T follicular helper cell (primary cell): ENCODE measurements around the gene ABCA13.

ENCODE experiments used
- DNase-seq: peaks from one replicate; pipeline ENCODE4 v3.0.0-alpha.2; 2020; ENCODE audit warnings: low read depth

ABCA13 gene

DNA sequence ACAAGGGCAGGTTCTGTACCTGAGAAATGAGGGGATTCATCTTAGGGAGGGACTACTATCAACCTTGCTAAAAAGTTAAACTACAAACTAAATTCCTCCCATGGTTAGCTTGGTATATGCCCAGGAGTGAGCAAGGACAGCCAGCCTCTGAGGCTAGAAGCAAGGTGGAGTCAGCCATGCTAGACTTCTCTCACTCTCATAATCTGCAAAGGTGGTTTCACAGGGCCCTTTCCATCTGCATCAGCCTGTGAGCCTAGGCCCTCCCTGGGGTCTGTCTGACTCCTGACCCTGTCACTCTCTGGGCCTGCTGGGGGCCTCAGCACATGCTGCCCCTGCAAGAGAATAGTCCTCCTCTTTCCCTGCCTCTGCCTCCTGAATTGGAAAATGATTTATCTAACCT is 66.1 kb downstream of the ABCA13 start:
- DNase-seq: no peak

DNA sequence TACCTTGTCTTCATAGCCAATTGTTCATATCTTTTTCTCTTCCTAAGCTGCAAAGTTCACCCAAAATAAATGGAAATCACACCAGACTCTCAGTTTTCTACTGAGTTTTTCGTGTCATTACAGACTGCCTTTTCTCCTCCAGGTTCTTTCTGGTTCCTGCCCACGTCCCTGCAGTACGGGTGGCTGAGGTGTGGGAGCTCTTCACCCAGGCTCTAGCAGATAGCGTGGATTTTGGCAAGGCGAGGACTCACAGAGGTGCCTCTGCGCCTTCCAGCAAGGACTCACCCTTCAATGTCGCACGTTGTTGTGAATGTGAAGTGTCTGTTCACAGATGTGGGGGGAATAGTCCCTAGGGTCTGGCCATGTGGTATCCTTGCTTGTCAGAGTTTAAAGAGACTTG is 71.6 kb downstream of the ABCA13 start:
- no peak for DNase-seq

- no peak for DNase-seq
Measured at GRCh38 chr7:48244864-48245271, 73.6 kb downstream of the ABCA13 start.

DNA sequence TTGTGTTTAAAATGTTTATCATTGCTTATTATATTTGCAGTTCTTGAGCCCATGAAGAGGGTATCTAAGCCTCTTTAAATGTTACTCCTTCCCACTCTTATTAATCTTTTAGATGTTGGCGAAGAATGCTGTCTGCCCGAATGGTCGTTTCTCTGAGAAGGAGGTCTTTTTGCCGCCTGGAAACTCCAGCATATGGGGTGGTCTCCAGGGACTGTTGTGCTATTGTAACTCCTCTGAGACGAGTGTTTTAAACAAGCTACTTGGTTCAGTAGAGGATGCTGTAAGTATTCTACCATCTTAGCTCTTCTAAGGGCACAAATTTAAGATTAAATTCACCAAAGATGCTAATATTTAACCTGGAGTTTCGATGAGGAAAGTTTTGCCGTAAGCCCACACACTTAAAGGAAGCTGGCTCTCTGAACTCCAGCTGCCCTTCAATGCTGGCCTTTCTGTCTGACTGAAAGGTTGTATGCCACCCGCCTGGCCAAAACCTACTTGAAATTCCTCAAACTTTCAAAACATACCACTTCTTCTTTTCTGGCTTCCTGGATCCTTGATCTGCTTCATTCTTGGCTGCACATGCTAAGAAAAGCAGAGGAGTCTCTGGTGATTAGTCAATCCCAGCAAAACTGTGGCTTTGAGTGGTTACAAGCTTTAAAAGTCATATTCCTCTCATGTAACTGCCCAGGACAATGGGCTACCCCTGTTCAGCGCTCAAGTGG is 74.7 kb downstream of the ABCA13 start:
- no peak for DNase-seq

DNA sequence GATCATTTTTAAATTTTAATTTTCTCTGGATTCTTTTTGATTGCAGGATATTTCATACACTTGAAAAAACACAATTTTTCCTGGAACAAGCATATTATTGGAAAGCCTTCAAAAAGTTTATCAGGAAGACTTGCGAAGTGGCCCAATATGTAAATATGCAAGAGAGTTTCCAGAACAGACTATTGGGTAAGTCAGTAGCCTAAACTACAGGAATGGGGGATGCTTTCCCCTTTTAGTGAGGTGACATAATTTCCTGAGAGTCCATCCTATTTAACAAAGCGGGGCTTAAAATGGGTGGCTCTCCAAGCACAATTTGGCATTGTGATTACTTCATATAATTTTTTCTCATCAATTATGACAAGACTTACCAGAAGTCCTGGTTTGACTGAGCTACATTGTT is 77.9 kb downstream of the ABCA13 start:
- no peak for DNase-seq

- no peak for DNase-seq
Measured at GRCh38 chr7:48250441-48250951, 79.2 kb downstream of the ABCA13 start.

DNA sequence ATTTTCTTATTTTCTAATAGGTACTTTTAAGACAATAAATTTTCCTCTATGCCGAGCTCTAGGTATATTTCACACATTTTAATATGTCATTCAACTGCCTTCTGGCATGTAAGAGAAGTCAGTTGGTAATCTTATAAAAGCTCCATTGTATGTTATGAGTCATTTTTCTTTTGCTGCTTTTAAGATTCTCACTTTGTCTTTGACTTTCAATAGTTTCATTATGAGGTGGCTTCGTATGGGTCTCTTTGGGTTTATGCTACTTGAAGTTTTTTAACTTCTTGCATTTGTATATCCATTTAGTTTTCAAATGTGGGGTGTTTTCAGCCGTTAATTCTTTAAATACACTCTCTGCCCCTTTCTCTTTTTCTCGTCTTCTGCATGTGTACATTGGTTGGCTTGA is 80.5 kb downstream of the ABCA13 start:
- no peak for DNase-seq

DNA sequence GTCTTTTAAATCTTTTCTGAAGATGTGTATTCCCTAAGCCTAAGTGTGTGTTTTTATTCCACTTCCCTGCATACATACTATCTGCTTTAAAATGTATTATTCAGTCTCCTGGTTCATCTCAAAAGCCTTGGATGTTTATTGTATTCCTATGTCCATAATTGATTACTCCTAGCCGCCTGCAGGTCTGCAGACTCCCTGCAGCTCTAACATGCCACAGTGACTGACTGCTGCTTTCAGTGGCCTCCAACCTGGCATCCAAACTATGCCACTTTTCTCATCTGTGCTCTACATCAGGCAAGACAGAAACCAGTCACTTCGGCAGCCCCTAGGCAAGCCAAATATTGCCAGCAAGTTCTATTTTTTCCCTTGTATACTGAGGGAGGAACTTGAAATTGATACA is 81.7 kb downstream of the ABCA13 start:
- no peak for DNase-seq

DNA sequence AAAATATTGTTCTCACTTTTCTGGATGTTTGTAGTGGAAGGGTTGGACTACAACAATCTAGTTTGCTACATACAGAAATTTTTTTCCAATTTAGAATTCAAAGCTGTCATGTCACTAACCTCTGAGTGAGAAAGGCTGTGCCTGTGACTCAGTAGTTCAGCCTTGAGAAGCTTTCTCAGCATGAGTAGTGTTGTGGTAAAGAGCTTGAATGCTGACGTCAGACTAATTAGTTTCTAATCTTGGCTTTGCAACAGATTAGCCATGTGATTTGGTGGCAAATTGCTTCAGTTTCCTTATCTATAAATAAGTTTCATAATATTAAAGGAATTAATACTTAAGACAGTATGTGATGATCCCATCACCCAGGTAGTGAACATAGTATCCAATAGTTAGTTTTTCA is 83.8 kb downstream of the ABCA13 start:
- DNase-seq: no peak

- no peak for DNase-seq
Measured at GRCh38 chr7:48259463-48260280, 88.4 kb downstream of the ABCA13 start.

DNA sequence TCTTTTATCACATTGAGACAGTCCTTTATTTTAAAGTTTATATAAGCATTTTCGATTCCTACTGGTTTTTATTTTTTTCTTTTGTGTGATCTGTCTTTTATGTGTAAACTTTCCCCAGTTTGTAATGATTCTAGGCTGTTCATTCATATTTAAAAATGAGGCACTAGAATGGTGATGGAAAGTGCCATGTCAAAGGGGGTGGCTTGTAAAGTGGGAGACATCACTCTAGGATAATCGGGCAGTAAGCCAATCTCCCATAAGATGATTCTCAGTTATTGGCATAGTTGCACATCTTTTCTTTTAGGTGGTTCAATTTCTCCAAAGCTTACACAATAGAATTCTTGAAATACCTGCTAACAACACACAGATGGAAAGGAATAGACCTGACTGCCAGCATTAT is 90.4 kb downstream of the ABCA13 start:
- no peak for DNase-seq

GRCh38 chr7:48262606-48263310 is 91.5 kb downstream of the ABCA13 start:
- DNase-seq: no peak

- DNase-seq: no peak
Measured at GRCh38 chr7:48263311-48263650, 92.0 kb downstream of the ABCA13 start.

GRCh38 chr7:48269066-48269465 is 97.8 kb downstream of the ABCA13 start:
- no peak for DNase-seq

- no peak for DNase-seq
Measured at GRCh38 chr7:48274662-48275061, 103.4 kb downstream of the ABCA13 start.

GRCh38 chr7:48279420-48279819 is 108.2 kb downstream of the ABCA13 start:
- DNase-seq: no peak

DNA sequence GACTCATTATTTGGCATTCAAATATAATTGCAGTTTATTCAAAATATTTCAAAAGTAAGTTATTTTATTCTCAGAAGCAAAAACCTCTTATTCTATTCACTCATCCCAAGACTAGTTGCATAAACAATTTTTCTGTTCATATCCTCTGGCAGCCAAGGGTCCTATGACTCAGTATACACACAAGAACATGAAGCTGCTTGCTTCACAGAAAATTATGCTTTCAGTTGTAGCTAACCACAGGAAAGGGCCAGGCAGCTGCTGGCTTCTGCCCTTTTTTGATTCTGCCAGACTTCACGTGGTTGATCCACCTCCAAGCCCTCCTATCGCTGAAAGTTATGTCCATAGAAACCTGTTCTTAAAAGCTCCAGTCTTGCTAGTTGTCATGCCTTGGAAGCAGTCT is 108.8 kb downstream of the ABCA13 start:
- no peak for DNase-seq

- no peak for DNase-seq
Measured at GRCh38 chr7:48285373-48285772, 114.1 kb downstream of the ABCA13 start.

GRCh38 chr7:48286836-48287235 is 115.6 kb downstream of the ABCA13 start:
- no peak for DNase-seq

GRCh38 chr7:48289656-48290055 is 118.4 kb downstream of the ABCA13 start:
- no peak for DNase-seq

- DNase-seq: no peak
Measured at GRCh38 chr7:48292949-48293348, 121.7 kb downstream of the ABCA13 start.

DNA sequence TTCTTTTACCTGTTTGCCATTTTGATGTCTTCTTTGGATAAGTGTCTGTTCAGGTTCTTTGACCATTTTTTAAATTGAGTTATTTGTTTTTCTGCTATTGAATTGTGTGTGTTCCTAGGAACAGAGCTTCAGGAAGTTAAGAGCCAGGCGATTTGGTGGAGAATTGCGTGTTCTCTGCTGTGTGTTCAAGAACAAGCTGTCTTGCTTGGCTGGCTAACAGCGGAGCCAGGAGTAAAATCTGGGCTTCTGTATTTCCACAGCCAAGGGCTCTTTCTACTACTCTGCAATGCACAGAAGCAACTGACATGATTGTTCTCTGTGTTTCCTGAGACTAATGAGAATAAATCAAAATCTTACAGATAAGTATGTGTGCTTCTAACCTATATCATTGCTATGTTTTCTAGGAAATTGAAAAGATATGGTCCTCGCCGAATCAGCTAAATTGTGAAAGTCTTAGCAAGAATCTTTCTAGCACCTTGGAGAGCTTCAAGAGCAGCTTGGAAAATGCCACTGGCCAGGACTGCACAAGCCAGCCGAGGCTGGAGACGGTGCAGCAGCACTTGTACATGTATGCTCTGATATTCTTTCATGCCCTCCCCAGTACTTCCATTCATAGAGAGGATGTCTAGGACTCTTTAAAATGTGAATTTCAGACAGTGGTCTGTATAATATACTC is 124.2 kb downstream of the ABCA13 start:
- no peak for DNase-seq
